Small intestine (tissue), 7 donors: Measurements from ENCODE around the gene CPNE6. TPM values are rescaled to one million over a fixed set of nuclear protein-coding genes. Genes with fewer than 3 reads are reported as not detected.

Experiments
- DNase-seq, 2 donors: peaks; one replicate each; pipeline versions ENCODE4 v3.0.0 to v3.0.0-alpha.2; 2013
- FAIRE-seq: peaks from 2 replicates; lab custom pipeline; 2012; peaks lifted over from hg19 to GRCh38; lab: Jason Lieb, UNC
- H3K27ac ChIP-seq, 3 donors: one replicate each; pipeline ENCODE4 v1.5.1; 2013; ENCODE audit warnings: low read length in 2 of 3, mild to moderate bottlenecking in 2 of 3, control low read depth in 1 of 3, inconsistent platforms in 1 of 3, low read depth in 1 of 3, moderate library complexity in 1 of 3
- H3K27me3 ChIP-seq, 3 donors: one replicate each; pipeline ENCODE4 v1.6.1; 2013; ENCODE audit warnings: low read length in 3 of 3, inconsistent platforms in 1 of 3; ENCODE audit not compliant: control insufficient read depth in 3 of 3, insufficient read depth in 3 of 3
- H3K36me3 ChIP-seq, 3 donors: one replicate each; pipeline ENCODE4 v1.6.1; 2013; ENCODE audit warnings: low read length in 3 of 3, inconsistent platforms in 1 of 3, low read depth in 1 of 3, mild to moderate bottlenecking in 1 of 3, moderate library complexity in 1 of 3; ENCODE audit not compliant: control insufficient read depth in 3 of 3, insufficient read depth in 2 of 3
- H3K4me1 ChIP-seq, 3 donors: one replicate each; pipeline ENCODE4 v1.6.1; 2013; ENCODE audit warnings: low read length in 2 of 3, inconsistent platforms in 1 of 3, low read depth in 1 of 3, mild to moderate bottlenecking in 1 of 3, moderate library complexity in 1 of 3; ENCODE audit not compliant: control insufficient read depth in 3 of 3, insufficient read depth in 2 of 3
- H3K4me3 ChIP-seq, 3 donors: one replicate each; pipeline ENCODE4 v1.5.1; 2013; ENCODE audit warnings: low read length in 3 of 3, control low read depth in 1 of 3, inconsistent platforms in 1 of 3, low read depth in 1 of 3, mild to moderate bottlenecking in 1 of 3, moderate library complexity in 1 of 3
- H3K9me3 ChIP-seq, 2 donors: one replicate each; pipeline ENCODE4 v1.6.1; 2013; ENCODE audit warnings: low read depth in 1 of 2, low read length in 1 of 2; ENCODE audit not compliant: control insufficient read depth in 2 of 2, insufficient read depth in 1 of 2
- WGBS, 3 donors: extraction: QIAGEN DNeasy Blood & Tissue Kit; methylation state at CpG; one replicate each; pipeline ENCODE4 v1.1.7; 2013; 5-methylcytosine and 5-hydroxymethylcytosine counted together
- polyA plus RNA-seq, 4 donors: library from polyadenylated mRNA; stranded (reverse) in 3 of 4; unstranded in 1 of 4; fragments of 200-250 nt in 3 of 4; fragments of 120-200 nt in 1 of 4; gene quantifications; one replicate each; pipeline versions ENCODE4 v1.2.1 to v1.2.3, GENCODE V29; 2013
- donor health status: healthy with polysubstance abuse.
- donor health status: control.
- donor health status: control.
- donor health status: Bipolar disorder and iron deficiency.
- donor health status: healthy.

The CPNE6 gene
- polyA plus RNA-seq, 4 donors = 0.03 to 10.7 (median 4.2) TPM

DNA sequence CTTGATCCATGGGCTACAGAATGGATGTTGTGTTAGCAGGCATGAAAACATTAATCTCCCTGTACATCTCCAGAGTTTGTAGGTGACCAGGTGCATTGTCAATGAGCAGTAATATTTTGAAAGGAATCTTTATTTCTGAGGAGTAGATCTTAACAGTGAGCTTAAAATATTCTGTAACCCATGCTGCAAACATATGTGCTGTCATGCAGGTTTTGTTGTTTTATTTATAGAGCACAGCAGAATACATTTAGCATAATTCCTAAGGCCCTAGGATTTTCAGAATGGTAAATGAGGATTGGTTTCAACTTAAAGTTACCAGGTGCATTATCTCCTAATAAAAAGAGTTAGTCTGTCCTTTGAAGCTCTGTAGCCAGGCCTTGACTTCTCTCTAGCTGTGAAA is 55.6 kb downstream of the CPNE6 start:
- FAIRE-seq = no peak
- no peak overlapping the region for H3K4me3 ChIP-seq
- H3K9me3 ChIP-seq = no peaks in the 10 kb centered on the region
- H3K27ac ChIP-seq = no peak overlapping the region
- no peaks in the 10 kb centered on the region for H3K27me3 ChIP-seq
- H3K36me3 ChIP-seq = peaks cover 0 to 36% (median 9%) of the 10 kb centered on the region in 3 donors
- no peak for DNase-seq
- H3K4me1 ChIP-seq = peaks cover 0 to 5% (median 0%) of the 10 kb centered on the region in 3 donors

DNA sequence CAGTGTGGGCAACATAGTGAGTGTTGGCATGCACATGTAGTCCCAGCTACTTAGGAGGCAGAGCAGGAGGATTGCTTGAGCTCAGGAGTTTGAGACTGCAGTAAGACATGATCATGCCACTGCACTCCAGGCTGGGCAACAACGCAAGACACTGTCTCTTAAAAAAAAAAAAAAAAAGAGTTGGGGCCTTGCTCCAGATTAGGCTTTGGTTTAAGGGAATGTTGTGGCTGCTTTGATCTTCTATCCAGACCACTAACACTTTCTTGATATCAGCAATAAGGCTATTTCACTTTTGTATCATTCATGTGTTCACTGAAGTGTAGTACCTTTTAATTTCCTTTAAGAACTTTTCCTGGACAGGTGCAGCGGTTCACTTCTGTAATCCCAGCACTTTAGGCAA is 56.3 kb downstream of the CPNE6 start:
- H3K27ac ChIP-seq = no peak overlapping the region
- peaks cover 0 to 5% (median 0%) of the 10 kb centered on the region in 3 donors for H3K4me1 ChIP-seq
- no peaks in the 10 kb centered on the region for H3K9me3 ChIP-seq
- no peaks in the 10 kb centered on the region for H3K27me3 ChIP-seq
- H3K36me3 ChIP-seq = peaks cover 0 to 36% (median 7%) of the 10 kb centered on the region in 3 donors
- no peak overlapping the region for H3K4me3 ChIP-seq
- DNase-seq (no peak), FAIRE-seq (no peak)
- WGBS, 3 donors = 87 to 97% (median 88%) methylated on average over 2 of the region's 2 CpGs

Other genes with a start within 250 kb of the CPNE6 start
- gene DHRS4, start 117.8 kb upstream of the CPNE6 start, polyA plus RNA-seq = 100 to 1,000 TPM in 3 of 4 donors, 10 to 100 TPM in 1; 61.6 to 163 (median 135) TPM
- gene DHRS4L2, start 82.6 kb upstream of the CPNE6 start, polyA plus RNA-seq = 100 to 1,000 TPM in 3 of 4 donors, 10 to 100 TPM in 1; 34.8 to 162 (median 107) TPM
- gene CARMIL3, start 19.6 kb upstream of the CPNE6 start, polyA plus RNA-seq = 1 to 10 TPM in 2 of 4 donors, under 1 TPM in 2; 0.81 to 1.4 (median 1.1) TPM
- gene PCK2, start 22.7 kb downstream of the CPNE6 start, polyA plus RNA-seq = 100 to 1,000 TPM; 197 to 870 (median 304) TPM
- 100 to 1,000 TPM in 2 of 4 donors, 10 to 100 TPM in 2; 72.1 to 122 (median 93.3) TPM for gene DCAF11, start 43.2 kb downstream of the CPNE6 start, polyA plus RNA-seq
- gene NRL, start 43.4 kb downstream of the CPNE6 start, polyA plus RNA-seq = 1 to 10 TPM; 1.5 to 4.0 (median 2.7) TPM
- gene FITM1, start 59.1 kb downstream of the CPNE6 start, polyA plus RNA-seq = 1 to 10 TPM; 2.4 to 5.8 (median 4.1) TPM
- gene PSME1, start 64.6 kb downstream of the CPNE6 start, polyA plus RNA-seq = 100 to 1,000 TPM; 307 to 576 (median 467) TPM
- gene EMC9, start 70.0 kb downstream of the CPNE6 start, polyA plus RNA-seq = 10 to 100 TPM; 27.2 to 74.7 (median 41.3) TPM
- 100 to 1,000 TPM; 175 to 997 (median 644) TPM for gene PSME2, start 75.0 kb downstream of the CPNE6 start, polyA plus RNA-seq
- 10 to 100 TPM; 33.7 to 83.0 (median 48.9) TPM for gene RNF31, start 75.9 kb downstream of the CPNE6 start, polyA plus RNA-seq
- gene IRF9, start 89.7 kb downstream of the CPNE6 start, polyA plus RNA-seq = 10 to 100 TPM; 36.9 to 90.9 (median 63.3) TPM
- 100 to 1,000 TPM in 1 of 4 donors, 10 to 100 TPM in 3; 23.0 to 135 (median 40.7) TPM for gene REC8, start 100.5 kb downstream of the CPNE6 start, polyA plus RNA-seq
- gene IPO4, start 117.3 kb downstream of the CPNE6 start, polyA plus RNA-seq = 10 to 100 TPM in 2 of 4 donors, 1 to 10 TPM in 2; 3.2 to 24.4 (median 12.5) TPM
- gene TM9SF1, start 123.9 kb downstream of the CPNE6 start, polyA plus RNA-seq = 10 to 100 TPM in 2 of 4 donors, 1 to 10 TPM in 2; 6.9 to 56.1 (median 23.9) TPM
- 1 to 10 TPM in 1 of 4 donors, under 1 TPM in 1, not detected in 2; 0.04 to 6.9 TPM for gene TSSK4, start 134.1 kb downstream of the CPNE6 start, polyA plus RNA-seq
- 100 to 1,000 TPM in 1 of 4 donors, 10 to 100 TPM in 3; 70.0 to 121 (median 94.9) TPM for gene CHMP4A, start 141.9 kb downstream of the CPNE6 start, polyA plus RNA-seq
- gene MDP1, start 144.5 kb downstream of the CPNE6 start, polyA plus RNA-seq = 10 to 100 TPM; 18.8 to 31.1 (median 21.4) TPM
- gene NEDD8, start 160.8 kb downstream of the CPNE6 start, polyA plus RNA-seq = 100 to 1,000 TPM; 182 to 225 (median 205) TPM
- gene GMPR2, start 161.4 kb downstream of the CPNE6 start, polyA plus RNA-seq = 10 to 100 TPM; 57.4 to 94.1 (median 76.0) TPM
- 10 to 100 TPM; 33.0 to 42.4 (median 35.8) TPM for gene TINF2, start 171.1 kb downstream of the CPNE6 start, polyA plus RNA-seq
- gene TGM1, start 191.6 kb downstream of the CPNE6 start, polyA plus RNA-seq = 1 to 10 TPM; 1.5 to 3.4 (median 1.7) TPM
- 10 to 100 TPM; 25.3 to 58.6 (median 36.0) TPM for gene RABGGTA, start 200.0 kb downstream of the CPNE6 start, polyA plus RNA-seq
- gene DHRS1, start 228.2 kb downstream of the CPNE6 start, polyA plus RNA-seq = 10 to 100 TPM; 45.2 to 95.7 (median 66.5) TPM
- 10 to 100 TPM in 3 of 4 donors, 1 to 10 TPM in 1; 9.7 to 22.5 (median 16.0) TPM for gene NOP9, start 228.3 kb downstream of the CPNE6 start, polyA plus RNA-seq
- gene CIDEB, start 236.4 kb downstream of the CPNE6 start, polyA plus RNA-seq = 100 to 1,000 TPM in 2 of 4 donors, 10 to 100 TPM in 2; 31.2 to 273 (median 139) TPM
- 1 to 10 TPM in 3 of 4 donors, under 1 TPM in 1; 0.89 to 4.7 (median 2.3) TPM for gene LTB4R2, start 238.6 kb downstream of the CPNE6 start, polyA plus RNA-seq
- gene LTB4R, start 239.9 kb downstream of the CPNE6 start, polyA plus RNA-seq = 10 to 100 TPM in 2 of 4 donors, 1 to 10 TPM in 2; 5.1 to 37.0 (median 15.8) TPM